HG02981 (cell line): ENCODE measurements around the gene HEATR1.
"Not testable (repeated sequence)": the region's sequence is repeated elsewhere in the genome, so short reads cannot be mapped to it uniquely, and the experiment has no call there.

Source experiments
- ATAC-seq: cut with Tn5 transposase; IDR thresholded peaks from one replicate; pipeline ENCODE4 v1.9.1; 2021; ENCODE audit warnings: mild to moderate bottlenecking, moderate library complexity; ENCODE audit not compliant: unreplicated experiment

HEATR1 gene

DNA sequence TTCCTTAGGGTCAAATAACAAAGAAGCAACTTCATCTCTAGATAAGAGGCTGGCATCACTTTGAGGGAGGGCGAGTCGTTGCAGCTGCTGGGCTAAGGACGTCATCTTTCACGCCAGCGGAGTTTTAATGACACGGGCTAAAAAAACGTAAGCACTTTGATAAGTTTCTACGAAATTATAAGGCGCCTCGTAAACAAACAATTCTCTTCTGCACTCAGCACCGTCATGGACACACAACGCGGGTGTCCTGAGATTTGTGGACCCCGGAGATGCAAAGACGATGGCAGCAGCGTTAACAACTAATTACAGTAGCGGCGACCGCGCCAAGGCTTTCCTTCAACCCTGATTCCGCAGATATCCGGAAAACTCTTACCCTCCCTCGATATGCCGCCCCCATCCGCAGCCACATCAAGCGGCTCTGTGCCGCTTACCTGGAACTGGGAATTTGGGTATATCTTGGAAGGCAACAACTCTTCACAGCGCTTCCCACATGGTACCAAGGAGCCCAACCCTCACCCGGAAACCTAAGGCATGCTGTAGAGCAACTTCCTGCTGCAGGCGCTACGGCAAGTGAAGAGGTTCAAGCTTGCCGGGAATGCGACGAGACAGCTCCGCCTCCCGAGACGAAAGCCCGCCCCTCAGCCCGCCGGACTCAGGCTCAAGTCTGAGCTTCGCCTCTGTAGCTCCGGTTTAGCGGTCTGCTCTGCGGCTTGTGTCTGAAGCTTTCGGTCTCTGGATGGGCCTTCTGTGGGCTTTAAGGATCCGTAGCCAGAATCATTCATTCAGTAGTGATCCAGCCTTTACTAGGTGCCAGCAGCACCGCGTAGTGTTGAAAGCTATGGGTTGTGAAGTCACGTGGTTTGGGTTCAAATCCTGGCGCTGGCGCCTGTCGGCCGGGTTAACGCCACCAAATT is at the start of gene HEATR1:
HEATR1 (minus strand) TSS at position 526 of the 914 bp plus-strand sequence; CDS start at position 105, 421 bp downstream.
- peak; percentile 92 for ATAC-seq

DNA sequence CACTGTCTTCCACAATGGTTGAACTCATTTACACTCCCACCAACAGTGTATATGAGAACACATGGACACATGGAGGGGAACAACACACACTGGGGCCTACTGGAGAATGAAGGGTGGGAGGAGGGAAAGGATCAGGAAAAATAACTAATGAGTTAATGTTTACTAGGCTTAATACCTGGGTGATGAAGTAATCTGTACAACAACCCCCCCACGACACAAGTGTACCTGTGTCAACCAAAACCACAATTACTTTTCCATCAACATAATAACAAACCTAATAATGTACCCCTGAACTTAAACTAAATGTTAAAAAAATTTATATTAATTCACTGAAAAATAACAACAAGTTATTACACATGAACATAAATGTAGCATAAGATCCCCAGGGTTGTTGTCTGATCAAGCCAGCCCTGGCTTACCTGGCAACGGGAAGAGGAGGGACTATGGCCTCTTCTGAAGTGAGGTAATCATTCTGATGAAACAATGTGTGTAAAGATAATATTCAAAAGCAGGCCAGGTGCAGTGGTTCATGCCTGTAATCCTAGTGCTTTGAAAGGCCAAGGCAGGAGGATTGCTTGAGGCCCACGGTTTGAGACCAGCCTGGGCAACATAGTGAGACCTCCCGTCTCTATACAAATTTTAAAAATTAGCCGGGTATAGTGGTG is 40.8 kb upstream of the HEATR1 start:
- ATAC-seq: no peak

DNA sequence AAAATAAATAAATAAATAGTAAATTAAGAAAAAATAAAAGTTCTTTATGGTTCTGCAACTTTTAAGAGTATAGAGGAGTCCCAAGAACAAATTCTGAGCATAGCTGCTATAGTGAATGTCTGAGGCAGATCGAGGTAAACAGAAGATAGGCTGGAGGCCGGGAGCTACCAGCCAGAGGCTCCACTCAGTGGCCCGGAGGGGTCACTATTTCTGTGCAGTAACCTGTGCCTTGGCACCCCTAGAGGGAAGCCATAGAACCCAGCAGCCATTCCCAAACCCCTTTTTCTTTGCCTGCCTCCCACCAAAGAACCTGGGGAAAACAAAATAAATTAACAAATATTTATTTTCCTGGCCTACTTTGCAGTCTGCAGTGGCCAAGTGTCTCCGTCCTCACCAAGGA is 38.4 kb upstream of the HEATR1 start:
- ATAC-seq: no peak

- ATAC-seq: no peak
Observed at GRCh38 chr1:236639686-236640085, 35.4 kb upstream of the HEATR1 start.

- no peak for ATAC-seq
Observed at GRCh38 chr1:236638945-236639344, 34.6 kb upstream of the HEATR1 start.

GRCh38 chr1:236636017-236636416 is 31.7 kb upstream of the HEATR1 start:
- ATAC-seq: no peak

- no peak for ATAC-seq
Observed at GRCh38 chr1:236627727-236628408, 23.6 kb upstream of the HEATR1 start.

- ATAC-seq: no peak
Observed at GRCh38 chr1:236623371-236624166, 19.3 kb upstream of the HEATR1 start.

DNA sequence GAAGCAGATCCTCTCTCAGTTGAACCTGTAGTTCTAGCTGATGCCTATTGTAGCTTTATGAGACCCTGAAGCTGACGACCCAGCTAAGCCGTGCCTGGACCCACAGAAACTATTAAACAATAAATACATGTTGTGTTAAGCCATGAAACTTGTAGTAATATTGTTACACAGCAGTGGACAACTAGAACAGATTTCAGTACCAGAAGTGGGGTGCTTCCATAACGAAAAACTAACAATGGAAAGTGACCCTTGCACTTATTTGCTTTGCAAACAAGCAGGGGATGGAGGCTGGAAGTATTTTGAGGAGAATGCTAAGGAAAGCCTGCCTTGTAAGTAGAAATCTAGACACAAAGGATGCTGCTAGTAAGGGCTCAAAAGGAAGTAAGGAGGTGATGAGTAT is 18.1 kb upstream of the HEATR1 start:
- no peak for ATAC-seq

DNA sequence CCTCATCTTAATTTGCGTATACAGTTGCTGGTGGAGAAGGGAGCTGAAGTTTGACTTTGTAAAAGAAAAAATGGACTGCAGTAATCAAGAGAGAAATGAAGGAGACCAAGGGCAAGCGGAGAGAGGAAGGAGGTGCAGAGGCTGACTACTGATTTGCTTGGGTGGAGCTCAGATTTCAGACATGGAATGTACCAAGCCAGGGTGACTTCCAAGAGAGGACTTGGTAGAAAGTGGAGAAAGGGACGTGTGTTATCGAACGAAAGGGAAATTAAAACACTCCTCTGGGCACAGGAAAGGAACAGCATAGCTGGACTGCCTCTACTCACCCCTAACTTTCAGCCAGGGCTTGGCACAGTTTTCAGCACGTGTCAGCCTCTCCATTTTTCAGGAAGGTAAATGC is 15.1 kb upstream of the HEATR1 start:
- ATAC-seq: no peak

- no peak for ATAC-seq
Observed at GRCh38 chr1:236618507-236618906, 14.2 kb upstream of the HEATR1 start.

DNA sequence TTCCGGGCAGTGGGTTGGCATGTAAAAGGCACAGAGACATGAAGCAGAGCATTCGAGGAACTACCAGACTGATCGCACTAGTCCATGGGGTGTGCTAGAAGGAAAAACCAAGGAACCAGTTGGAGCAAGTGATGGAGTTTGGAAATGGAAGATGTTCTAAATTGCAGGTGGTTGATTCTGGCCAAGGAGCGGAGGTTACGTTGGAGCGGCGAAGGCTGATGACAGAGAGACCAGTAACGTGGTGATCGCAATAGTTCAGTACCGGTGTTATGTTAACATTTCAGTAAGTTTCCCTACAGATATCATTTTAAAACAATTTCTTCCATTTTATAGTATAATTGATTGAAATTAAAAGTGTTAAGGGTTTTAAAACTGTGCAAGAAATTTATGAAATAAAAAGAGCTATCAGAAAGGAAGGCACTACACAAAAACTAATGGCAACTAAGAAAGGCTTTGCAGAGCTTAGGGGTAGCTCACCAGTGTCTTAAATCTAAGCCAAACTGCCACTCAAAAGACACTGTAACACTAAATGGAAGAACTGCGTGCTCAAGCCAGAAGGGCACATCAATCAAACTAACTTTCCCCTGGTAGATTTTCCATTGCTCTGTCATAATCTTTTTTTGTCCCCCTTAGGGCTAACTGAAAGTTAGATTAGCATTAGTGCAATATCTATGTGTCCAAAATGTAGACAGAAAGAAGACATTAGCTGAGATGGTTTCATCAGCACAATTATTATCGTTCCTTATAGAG is 11.3 kb upstream of the HEATR1 start:
- no peak for ATAC-seq

GRCh38 chr1:236612349-236612748 is 8.0 kb upstream of the HEATR1 start:
- ATAC-seq: no peak

- no peak for ATAC-seq
Observed at GRCh38 chr1:236608930-236609726, 4.8 kb upstream of the HEATR1 start.

DNA sequence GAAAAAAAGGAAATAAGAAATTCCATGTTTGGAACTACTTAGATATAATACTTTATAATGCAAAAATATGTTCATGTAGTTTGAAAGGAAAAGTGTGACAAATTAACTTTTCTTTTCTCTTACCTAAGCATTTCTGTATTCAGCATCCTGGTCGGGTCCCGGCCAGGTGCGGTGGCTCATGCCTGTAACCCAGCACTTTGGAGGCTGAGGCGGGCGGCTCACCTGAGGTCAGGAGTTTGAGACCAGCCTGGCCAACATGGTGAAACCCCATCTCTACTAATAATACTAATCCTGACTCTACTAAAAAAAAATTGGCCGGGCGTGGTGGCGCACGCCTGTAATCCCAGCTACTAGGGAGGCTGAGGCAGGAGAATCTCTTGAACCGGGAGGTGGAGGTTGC is 3.3 kb upstream of the HEATR1 start:
- not testable (repeated sequence) for ATAC-seq

DNA sequence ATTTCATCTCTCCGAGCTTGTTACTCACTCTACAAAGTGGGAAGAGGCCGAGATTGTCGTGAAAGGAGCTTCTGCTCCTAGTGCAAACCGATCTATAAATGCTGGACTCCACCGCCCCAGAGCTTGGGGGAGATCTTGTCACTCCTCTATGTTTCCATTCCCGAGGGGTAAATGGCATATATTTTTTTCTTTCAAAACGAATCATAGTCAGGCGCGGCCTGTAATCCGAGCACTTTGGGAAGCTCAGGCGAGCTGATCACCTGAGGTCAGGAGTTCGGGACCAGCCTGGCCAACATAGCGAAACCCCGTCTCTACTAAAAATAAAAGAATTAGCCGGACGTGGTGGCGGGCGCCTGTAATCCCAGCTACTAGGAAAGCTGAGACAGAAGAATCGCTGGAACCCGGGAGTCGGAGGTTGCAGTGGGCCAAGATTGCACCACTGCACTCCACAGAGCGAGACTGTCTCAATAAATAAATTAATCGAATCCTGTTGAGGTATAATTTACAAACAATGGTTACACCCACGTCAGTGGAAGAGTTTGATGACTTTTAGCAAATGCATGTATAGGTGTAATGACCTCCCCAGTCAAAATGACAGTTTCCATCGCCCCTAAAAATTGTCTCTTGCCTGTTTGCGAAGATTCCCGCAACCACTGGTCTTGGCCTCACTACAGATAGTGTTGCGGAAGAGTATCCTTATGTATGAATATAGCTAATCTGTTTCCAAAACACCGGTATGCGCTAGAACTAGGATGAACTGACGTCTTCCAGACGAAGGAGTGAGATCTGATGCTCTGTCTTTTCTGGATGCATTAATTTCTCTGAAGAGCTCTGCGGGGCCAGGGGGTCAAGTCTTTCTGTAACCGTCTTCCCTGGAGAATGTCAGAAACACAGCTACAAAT is 840 bp upstream of the HEATR1 start:
- peak; percentile 2 for ATAC-seq

DNA sequence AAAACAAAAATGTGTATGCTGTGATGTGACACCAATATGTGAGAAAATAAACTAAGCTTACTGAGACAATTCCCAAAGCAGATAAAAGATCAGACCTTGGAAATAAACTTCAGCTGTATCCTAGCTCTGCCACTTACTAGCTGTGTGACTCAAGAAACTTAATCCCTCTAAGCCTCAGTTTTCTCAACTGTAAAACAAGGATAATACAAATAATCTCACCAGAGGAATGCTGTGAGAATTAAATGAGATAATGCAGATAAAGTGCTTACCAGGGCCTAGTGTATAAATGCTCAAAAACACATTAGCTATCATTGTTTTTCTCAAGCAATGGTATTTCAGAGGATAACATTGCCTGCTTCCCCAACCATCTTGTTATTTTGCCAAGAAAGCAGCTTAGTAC is 2.1 kb downstream of the HEATR1 start:
- no peak for ATAC-seq

DNA sequence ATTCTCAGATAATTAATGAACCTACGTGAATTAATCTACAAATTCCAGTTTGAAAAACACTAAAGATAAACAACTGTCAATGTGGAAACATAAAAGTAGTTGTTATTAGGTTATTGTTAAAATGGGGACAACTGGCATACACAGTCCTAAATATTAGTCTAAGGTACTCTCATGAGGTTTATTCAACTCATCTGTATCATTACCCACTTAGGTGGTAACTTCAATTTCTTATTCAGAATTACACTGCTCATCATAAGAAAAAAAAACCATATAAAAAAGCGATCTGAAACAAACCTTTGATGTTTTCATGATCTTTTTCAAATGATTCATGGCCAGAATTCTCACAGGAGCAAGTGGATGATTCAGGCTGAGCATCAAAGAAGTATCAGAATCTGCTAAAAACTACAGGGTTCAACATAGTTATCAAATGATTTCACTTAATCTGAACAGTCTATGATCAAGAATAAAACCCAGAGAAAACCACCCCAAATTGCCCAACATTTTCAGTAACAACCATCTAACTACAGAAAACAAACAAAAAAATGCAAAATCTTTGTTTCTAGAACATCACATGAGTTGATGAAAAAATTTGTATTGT is 13.7 kb downstream of the HEATR1 start:
- no peak for ATAC-seq
